Right ventricle myocardium inferior (tissue), 1 donor: ENCODE measurements around the gene CHCHD3. TPM values are rescaled to one million over a fixed set of nuclear protein-coding genes. Genes with fewer than 3 reads are reported as not detected.

Experiments used
- ATAC-seq: fragments of 200-7000 bp; cut with Tn5 transposase; one replicate; pipeline ENCODE4 v1.9.1; 2020; ENCODE audit warnings: mild to moderate bottlenecking, moderate library complexity
- DNase-seq: peaks from one replicate; pipeline ENCODE4 v3.0.0; 2021; ENCODE audit errors: missing footprints
- intact Hi-C: fragments of 100-400 bp; cut with DNase I; formaldehyde crosslinking; loops from one replicate; pipeline ENCODE4 v1.11.0; 2022
- total RNA-seq: library from RNA; stranded (reverse); fragmentation: NEBNext Ultra II Directional; extraction: Animal tissue kit (Norgen Biotek cat#: 25700); gene quantifications from one replicate; pipeline ENCODE4 v1.2.1, GENCODE V29; 2021
- donor health status: DM: no; HTN: yes; CAD: no; lungs with severe emphysema.

CHCHD3 gene
- total RNA-seq, 1 donor from 2014 or later = 169 TPM

DNA sequence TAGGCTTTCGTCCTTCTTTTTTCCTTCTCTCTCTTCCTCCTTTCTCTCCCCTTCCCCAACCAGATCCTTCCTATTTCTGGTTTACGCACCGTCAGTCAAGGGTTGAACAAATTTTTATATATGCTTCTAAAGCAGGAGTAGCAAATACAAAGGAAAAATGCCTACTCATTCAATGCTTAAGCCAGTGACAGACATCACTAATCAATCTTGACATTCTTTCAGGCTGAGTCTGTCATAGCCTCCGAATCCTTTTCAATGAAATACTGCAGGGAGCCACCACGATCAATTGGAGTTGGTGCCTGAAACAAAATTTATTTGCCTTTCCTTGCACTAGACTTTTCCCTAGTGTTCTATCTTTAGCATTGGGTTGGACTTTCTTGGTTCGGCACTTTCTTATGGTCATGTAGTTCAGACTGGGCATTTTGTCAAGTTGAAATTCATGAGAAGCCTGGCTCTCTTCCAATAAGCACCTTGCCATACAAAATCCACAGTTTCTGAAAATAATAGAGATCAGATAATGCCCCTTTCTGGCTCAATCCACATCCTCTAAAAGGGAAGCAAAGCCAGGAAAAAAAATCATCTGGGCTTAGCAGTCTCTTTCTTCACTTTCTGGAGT lies 266.1 kb downstream of the CHCHD3 start:
- intact Hi-C loops = no loop called here
- no peak for ATAC-seq
- no peak for DNase-seq

- no peak for ATAC-seq
- intact Hi-C loops = no loop called here
- DNase-seq = no peak
Measured at GRCh38 chr7:132815130-132815529, 266.8 kb downstream of the CHCHD3 start.

- ATAC-seq = no peak
- DNase-seq = no peak
- intact Hi-C loops = no loop called here
Measured at GRCh38 chr7:132810561-132810960, 271.3 kb downstream of the CHCHD3 start.

- intact Hi-C loops = no loop called here
- ATAC-seq (no peak), DNase-seq (no peak)
Measured at GRCh38 chr7:132806834-132807233, 275.1 kb downstream of the CHCHD3 start.

- DNase-seq (no peak), ATAC-seq (no peak)
- intact Hi-C loops = no loop called here
Measured at GRCh38 chr7:132805766-132806165, 276.1 kb downstream of the CHCHD3 start.

DNA sequence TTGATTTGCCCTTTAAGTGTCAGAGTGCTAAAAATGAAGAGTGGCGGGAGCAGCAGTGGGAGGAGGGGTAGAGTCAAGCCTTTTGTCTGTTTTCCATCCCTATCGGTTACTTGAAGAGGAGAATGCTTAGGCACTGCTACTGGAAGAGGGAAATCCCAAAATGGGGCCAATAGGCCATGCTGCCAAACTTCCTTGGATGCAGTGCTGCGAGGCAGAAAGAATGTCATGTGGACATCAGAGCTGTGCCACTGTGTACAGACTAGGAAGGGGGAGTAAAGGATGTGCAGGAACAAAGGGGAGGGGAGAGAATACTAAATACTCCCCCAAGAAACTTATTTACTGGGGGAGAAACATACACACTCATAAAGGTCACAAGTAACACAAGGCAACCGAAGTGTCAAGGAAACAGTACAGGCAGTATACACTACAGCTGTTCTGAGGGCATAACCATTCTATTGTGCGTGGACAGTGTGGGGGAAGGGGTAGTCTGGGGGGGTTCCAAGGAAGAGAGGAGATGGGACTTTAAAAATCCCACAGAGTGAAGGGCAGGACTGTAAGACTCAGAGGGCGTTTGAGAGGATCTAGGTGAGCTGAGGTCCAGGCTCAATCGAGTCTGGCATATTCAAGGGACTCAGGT lies 276.9 kb downstream of the CHCHD3 start:
- DNase-seq = no peak
- intact Hi-C loops = no loop called here
- ATAC-seq = peak; percentile 80

DNA sequence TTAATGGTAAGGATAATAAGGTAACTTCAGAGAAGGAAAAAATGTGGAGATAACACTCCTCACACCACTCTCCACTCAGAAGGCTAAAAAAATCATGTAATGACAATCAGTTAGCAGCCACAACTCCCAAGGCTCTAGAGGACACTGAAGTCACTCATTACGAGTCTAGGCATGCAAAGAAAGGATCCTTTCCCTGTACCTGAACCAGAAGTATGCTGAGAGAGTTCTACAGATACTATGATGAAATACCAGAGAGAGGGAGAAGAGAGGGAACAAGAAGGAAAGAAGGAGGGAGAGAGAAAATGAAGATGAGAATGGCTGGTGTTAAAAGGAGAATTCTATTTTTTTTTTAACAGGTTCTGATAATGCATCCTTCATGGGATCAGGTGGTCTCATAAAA lies 281.4 kb downstream of the CHCHD3 start:
- no peak for DNase-seq
- ATAC-seq = no peak
- intact Hi-C loops = no loop called here

DNA sequence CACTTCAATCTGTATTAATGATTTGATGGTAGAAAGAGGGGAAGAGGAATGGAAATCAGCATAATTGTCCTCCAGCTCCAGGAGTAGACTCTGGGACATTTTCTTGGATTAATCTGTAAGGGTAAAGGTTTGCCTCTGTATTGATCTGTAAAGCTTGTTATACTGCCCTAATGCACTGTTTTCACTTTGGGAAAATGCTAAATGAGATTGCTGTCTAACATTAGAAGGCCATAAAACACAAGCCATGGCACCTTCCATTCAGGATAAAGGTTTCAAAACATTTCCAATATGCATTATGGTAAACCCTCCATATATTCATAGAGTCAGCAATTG lies 282.8 kb downstream of the CHCHD3 start:
- DNase-seq (no peak), ATAC-seq (no peak)
- intact Hi-C loops = no loop called here

DNA sequence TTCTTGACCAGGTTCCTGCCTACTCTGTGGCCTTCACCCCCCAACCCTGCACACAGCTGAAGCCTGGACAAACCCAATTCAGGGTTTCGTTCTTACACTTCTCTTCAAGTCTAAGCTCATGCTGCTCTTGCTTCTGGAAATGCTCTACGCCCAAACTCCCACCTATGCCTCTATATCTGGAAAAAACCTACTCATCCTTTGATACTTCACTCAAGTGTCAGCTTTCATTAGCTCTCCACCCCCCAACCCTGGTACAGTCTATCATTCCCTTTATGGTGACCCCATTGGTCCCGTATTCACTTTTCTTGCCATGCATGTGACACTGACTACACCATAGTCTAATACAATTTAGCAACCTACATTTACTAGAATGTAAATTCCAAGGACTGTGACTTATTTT lies 284.7 kb downstream of the CHCHD3 start:
- ATAC-seq (no peak), DNase-seq (no peak)
- intact Hi-C loops = no loop called here

DNA sequence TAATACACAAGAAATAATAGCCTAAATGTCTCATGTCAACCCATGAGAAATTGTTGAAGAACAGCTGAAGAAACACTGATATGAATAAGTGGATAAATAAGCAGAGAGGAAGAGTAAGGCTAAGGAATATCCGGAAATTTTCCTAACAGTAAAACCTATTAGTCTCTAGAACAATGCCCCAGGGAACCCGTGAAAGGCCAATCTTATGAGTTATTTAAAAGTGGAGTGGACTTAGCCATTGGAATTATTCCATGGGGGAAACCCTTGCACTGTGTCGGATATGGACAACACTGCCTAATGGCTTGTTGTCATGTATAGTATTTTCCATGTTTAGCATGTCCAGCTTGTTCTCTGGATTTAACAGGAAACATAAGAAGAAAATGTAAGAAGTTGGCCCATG lies 288.4 kb downstream of the CHCHD3 start:
- DNase-seq (no peak), ATAC-seq (no peak)
- intact Hi-C loops = no loop called here

GRCh38 chr7:132791036-132791435 lies 290.9 kb downstream of the CHCHD3 start:
- DNase-seq (no peak), ATAC-seq (no peak)
- intact Hi-C loops = no loop called here

- DNase-seq = no peak
- no peak for ATAC-seq
- intact Hi-C loops = no loop called here
Measured at GRCh38 chr7:132790104-132790503, 291.8 kb downstream of the CHCHD3 start.

DNA sequence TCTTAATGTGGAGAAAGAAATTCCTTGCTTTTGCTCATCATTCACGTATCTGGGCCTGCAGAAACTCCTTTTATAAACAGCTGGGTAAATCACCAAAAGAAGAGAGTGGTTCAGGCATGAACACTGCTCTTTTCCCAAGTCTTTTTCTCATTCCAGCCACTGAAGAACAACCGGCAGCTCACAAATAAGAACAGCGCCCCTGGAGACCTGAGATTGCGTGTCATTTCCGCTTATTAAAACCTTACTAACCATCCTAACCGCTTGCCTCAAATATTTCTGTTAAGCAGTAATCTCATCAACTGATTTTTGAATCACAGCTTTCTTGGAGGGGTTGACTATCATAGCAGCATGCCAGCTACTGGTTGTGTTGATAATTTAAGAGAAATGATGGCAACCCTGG lies 292.6 kb downstream of the CHCHD3 start:
- ATAC-seq = no peak
- intact Hi-C loops = no loop called here
- no peak for DNase-seq

DNA sequence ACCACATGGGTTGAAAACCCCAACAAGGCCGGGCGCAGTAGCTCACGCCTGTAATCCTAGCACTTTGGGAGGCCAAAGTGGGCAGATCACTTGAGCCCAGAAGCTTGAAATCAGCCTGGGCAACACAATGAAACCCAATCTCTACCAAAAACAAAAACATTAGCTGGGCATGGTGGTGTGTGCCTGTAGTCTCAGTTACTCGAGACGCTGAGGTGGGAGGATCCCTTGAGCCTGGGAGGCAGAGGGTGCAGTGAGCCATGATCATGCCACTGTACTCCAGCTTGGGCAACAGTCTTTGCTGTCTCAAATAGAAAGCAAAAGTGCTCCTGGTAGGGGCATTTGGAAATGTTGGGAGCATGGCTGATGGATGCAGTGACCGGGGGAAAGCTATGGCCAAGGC lies 296.0 kb downstream of the CHCHD3 start:
- intact Hi-C loops = no loop called here
- DNase-seq = no peak
- no peak for ATAC-seq

GRCh38 chr7:132784406-132784805 lies 297.5 kb downstream of the CHCHD3 start:
- no peak for ATAC-seq
- intact Hi-C loops = no loop called here
- no peak for DNase-seq

DNA sequence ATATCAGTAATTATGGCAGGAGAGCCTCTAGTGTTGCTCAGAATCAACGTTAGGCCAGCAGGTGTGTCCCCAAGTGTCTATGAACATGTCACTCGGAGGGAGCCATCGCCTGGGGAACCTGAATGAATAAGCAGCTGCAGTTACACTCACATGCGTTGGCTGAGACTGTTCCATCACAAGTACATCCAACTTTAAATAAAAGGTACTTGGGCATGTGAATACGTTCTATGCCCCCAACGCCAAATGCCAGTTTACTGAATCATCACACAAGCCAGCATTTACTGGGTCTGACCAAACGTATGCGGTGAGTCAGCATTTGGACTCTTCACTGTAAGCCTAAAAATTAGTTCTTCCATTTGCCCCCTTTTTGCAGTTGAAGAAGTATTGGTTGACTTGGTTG lies 298.1 kb downstream of the CHCHD3 start:
- no peak for ATAC-seq
- DNase-seq = no peak
- intact Hi-C loops = no loop called here

- ATAC-seq (no peak), DNase-seq (no peak)
- intact Hi-C loops = no loop called here
Measured at GRCh38 chr7:132782777-132783640, 298.9 kb downstream of the CHCHD3 start.

DNA sequence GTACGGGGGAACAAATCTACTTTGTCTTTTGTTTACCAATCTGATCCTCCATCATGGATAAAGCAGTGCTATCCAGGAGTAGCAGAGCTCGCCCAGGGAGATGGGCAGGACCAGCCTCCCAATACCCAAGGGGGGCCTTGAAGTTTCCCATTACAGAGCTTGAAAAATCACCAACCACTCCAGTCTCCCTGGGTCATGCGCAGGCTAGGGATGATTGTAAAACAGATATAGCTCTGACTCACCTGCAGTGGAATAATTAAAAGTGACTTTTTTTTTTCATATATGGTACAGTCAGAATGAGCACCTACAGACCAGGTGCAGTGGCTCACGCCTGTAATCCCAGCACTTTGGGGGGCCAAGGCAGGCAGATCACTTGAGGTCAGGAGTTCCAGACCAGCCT lies 301.1 kb downstream of the CHCHD3 start:
- no peak for DNase-seq

GRCh38 chr7:132779164-132779563 lies 302.7 kb downstream of the CHCHD3 start:
- intact Hi-C loops = no loop called here
- no peak for ATAC-seq
- no peak for DNase-seq

More for the DNA sequence above, 301.1 kb downstream of the CHCHD3 start:
- intact Hi-C loops = no loop called here
- no peak for ATAC-seq

GRCh38 chr7:132778761-132779160 lies 303.1 kb downstream of the CHCHD3 start:
- ATAC-seq (no peak), DNase-seq (no peak)
- intact Hi-C loops = no loop called here
